ENCODE data around the gene SMPDL3B.
"Not testable (repeated sequence)": the region's sequence is repeated elsewhere in the genome, so short reads cannot be mapped to it uniquely, and the experiment has no call there.

The SMPDL3B gene

DNA sequence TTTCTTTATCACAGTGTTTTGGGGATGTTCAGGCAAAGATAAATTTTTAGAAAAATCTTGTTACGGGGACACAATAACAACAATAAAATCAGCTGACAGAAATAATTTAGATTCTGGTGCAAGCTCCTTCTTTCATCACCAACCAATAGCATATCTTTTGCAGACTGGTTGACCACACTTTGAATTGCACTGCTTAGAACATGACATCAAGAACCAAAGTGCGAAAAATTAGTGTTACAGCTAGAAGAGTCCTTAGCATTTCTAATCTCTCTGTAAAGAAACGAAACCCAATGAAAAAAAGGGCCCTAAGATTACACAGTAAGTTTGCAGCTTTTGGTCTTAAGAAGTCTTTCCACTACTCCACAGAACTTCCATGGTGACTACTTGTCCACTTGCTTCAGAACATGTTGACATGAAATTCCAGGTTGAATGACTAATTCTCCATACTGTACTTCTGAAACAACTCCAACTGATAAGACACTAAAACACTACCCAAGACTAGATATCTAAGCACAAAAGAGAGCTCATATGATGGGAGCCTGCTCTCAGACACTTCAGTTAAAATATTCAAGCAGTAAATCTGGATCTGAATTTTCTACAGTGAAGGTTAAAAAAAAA lies 56.2 kb downstream of the SMPDL3B start:
- TF ChIP-seq, protein P1, sequence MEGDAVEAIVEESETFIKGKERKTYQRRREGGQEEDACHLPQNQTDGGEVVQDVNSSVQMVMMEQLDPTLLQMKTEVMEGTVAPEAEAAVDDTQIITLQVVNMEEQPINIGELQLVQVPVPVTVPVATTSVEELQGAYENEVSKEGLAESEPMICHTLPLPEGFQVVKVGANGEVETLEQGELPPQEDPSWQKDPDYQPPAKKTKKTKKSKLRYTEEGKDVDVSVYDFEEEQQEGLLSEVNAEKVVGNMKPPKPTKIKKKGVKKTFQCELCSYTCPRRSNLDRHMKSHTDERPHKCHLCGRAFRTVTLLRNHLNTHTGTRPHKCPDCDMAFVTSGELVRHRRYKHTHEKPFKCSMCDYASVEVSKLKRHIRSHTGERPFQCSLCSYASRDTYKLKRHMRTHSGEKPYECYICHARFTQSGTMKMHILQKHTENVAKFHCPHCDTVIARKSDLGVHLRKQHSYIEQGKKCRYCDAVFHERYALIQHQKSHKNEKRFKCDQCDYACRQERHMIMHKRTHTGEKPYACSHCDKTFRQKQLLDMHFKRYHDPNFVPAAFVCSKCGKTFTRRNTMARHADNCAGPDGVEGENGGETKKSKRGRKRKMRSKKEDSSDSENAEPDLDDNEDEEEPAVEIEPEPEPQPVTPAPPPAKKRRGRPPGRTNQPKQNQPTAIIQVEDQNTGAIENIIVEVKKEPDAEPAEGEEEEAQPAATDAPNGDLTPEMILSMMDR (IDR thresholded peaks at IDR 0.05; ENCODE audit: control insufficient read depth, insufficient read depth, low read depth, low read length, missing control alignments) = no peak
- no peak for DNase-seq (ENCODE audit: low read depth)
- no peak overlapping the region for H3K4me3 ChIP-seq (ENCODE audit: control insufficient read depth, low read depth, low read length)

DNA sequence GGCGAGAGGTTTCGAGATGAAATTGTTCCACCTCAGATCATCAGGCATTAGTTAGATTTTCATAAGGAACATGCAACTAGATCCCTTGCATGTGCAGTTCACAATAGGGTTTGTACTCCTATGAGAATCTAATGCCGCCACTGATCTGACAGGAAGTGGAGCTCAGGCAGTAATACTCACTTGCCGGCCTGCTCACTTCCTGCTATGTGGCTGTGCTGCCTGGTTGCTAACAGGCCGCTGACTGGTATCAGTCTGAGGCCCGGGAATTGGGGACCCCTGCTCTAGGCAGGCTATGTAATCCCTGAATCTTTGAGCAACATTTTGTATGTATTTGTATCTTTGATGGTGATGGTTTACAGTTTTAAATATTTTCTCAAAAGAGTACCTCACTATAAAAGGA lies 57.5 kb downstream of the SMPDL3B start:
- TF ChIP-seq, protein P1 (IDR thresholded peaks at IDR 0.05; ENCODE audit: control insufficient read depth, insufficient read depth, low read depth, low read length, missing control alignments) = no peak
- DNase-seq (ENCODE audit: low read depth) = no peak
- no peak overlapping the region for H3K4me3 ChIP-seq (ENCODE audit: control insufficient read depth, low read depth, low read length)

DNA sequence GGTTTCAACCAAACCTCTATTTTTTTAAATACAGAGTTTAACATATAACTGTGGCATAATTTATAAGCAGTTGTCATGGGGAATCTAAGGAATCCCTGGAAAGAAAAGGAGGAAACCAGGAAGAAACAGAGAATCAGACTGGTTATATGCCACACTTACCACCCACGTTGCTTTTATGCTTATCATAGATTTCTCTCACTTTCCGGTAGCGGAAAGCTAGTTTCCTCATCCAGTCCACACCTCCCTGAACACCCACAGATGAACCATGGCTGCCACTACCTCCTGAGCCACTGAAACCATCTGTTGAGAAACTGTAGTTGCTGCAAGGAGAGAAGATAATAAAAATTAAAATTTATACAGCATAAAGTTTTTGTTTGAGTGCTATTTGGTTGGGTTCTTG lies 58.4 kb downstream of the SMPDL3B start:
- DNase-seq (ENCODE audit: low read depth) = no peak
- no peak overlapping the region for H3K4me3 ChIP-seq (ENCODE audit: control insufficient read depth, low read depth, low read length)
- TF ChIP-seq, protein P1 (IDR thresholded peaks at IDR 0.05; ENCODE audit: control insufficient read depth, insufficient read depth, low read depth, low read length, missing control alignments) = no peak

DNA sequence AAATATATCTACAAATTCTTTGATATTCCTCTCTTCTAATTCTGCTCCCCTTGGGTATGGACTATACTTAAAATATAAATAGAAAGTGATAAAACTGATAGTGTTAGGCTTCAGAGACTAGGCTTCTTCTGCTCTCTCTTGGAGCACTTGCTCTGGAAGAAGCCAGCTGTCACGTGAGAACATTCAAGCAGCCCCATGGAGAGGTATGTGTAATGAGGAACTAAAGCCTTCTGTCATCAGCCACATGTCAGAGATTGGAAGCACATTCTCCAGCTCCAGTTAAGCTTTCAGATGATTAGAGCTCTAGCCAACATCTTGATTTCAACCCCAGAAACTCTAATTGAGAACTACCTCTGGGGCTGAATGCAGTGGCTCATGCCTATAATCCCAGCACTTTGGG lies 59.3 kb downstream of the SMPDL3B start:
- H3K4me3 ChIP-seq (ENCODE audit: control insufficient read depth, low read depth, low read length) = no peak overlapping the region
- TF ChIP-seq, protein P1 (IDR thresholded peaks at IDR 0.05; ENCODE audit: control insufficient read depth, insufficient read depth, low read depth, low read length, missing control alignments) = no peak
- no peak for DNase-seq (ENCODE audit: low read depth)

DNA sequence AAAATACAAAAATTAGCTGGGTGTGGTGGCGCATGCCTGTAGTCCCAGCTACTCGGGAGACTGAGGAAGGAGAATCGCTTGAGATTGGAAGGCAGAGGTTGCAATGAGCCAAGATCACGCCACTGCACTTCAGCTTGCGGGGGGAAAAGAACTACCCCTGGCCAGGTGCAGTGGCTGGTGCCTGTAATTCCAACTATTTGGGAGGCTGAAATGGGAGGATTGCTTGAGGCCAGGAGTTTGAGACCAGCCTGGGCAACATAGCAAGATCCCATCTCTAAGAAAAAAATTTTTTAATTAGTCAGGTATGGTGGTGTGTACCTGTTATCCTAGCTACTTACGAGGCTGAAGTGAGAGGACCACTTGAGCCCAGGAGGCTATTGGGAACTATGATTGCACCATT lies 59.7 kb downstream of the SMPDL3B start:
- not testable (repeated sequence) for H3K4me3 ChIP-seq (ENCODE audit: control insufficient read depth, low read depth, low read length); DNase-seq (ENCODE audit: low read depth)

DNA sequence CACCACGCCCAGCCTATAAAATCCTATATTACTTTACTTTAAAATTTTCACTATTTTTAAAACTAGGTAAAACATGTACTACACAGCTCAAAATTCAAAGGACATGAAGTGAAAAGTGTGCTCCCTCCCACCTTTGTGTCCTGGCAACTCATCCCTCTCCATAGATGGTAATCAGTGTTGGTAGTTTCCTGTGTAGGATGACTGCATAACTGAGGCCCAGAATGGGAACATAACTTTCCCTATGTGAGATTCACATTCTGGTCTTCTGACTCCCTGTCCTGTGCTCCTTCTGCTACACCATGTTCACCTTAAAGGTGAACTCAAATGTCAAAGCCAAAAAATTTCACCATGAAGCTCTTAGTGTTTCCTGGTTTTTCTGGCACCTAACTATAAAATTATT lies 64.3 kb downstream of the SMPDL3B start:
- H3K4me3 ChIP-seq (ENCODE audit: control insufficient read depth, low read depth, low read length) = no peak overlapping the region
- DNase-seq (ENCODE audit: low read depth) = no peak
- TF ChIP-seq, protein P1 (IDR thresholded peaks at IDR 0.05; ENCODE audit: control insufficient read depth, insufficient read depth, low read depth, low read length, missing control alignments) = no peak

DNA sequence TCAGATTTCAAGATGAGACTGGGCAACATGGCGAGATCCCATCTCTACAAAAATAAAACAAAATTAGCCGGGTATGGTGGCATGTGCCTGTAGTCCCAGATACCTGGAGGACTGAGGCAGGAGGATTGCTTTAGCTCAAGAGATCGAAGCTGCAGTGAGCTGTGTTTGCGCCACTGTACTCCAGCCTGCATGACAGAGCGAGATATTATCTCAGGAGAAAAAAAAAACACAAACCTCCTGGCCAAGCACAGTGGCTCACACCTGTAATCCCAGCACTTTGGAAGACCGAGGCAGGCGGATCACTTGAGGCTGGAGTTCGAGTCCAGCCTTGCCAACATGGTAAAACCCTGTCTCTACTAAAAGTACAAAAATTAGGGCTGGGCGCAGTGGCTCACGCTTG lies 67.8 kb downstream of the SMPDL3B start:
- H3K4me3 ChIP-seq (ENCODE audit: control insufficient read depth, low read depth, low read length) = no peak overlapping the region
- TF ChIP-seq, protein P1 (IDR thresholded peaks at IDR 0.05; ENCODE audit: control insufficient read depth, insufficient read depth, low read depth, low read length, missing control alignments) = no peak
- DNase-seq (ENCODE audit: low read depth) = no peak

DNA sequence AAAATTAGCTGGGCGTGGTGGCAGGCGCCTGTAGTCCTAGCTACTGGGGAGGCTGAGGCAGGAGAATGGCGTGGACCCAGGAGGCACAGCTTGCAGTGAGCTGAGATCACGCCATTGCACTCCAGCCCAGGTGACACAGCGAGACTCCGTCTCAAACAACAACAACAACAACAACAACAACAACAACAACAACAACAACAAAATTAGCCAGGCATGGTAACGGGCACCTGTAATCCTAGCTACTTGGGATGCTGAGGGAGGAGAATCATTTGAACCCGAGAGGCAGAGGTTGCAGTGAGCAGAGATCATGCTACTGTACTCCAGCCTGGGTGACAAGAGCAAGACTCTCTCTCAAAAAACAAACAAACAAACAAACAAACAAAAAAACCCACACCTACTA lies 68.3 kb downstream of the SMPDL3B start:
- DNase-seq (ENCODE audit: low read depth); H3K4me3 ChIP-seq (ENCODE audit: control insufficient read depth, low read depth, low read length): not testable (repeated sequence)
